ENCODE data around the gene NUP214.
"Not testable (repeated sequence)": the region's sequence is repeated elsewhere in the genome, so short reads cannot be mapped to it uniquely, and the experiment has no call there.

Gene NUP214

GRCh38 chr9:131264231-131264630 is 138.8 kb downstream of the NUP214 start:
- DNase-seq, result no peak

DNA sequence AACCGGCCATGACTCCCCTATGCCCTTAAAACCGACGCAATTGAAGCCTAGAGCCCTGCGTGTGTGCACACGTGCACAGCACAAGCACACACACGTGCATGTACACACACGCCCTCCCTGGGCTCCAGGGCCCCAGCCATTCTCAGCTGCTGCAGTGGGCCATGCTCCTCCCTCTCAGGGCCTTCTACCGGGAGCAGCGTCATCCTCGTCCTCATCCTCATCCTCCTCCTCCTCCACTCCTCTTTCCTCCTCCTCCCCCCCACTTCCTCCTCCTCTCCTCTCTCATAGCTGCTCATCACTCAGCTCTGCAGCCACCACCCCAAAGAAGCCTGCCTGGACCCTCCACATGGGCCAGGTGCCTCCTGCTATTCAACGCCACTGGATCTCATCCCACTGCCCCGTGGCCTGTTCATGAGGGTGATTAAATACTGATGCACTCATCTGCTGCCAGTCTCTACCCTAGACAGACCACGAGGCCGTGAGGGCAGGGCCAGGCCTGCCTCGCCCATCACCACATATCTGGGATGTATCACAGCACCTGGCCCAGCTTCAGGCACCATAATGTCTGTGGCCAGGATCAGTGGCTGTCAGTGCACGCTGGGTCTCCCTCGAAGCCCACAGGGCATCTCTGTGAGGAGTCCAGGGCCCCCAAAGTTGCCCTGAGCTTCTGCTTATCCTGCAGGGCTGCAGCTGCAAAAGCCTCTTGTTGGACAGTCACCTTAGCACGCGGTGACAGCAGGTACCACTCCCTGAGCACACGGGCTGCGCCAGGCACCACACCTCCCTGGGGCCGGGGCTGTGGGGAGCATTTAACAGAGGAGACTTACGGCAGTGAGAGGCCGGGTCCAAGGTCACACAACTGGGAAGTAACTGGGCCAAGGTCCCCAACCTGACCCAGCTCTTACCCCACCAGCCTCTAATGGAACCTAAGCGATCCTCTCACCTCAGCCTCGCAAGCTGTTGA is 141.2 kb downstream of the NUP214 start:
- no peak for DNase-seq

GRCh38 chr9:131270171-131271015 is 145.0 kb downstream of the NUP214 start:
- DNase-seq, result peak; percentile 82 to 97

DNA sequence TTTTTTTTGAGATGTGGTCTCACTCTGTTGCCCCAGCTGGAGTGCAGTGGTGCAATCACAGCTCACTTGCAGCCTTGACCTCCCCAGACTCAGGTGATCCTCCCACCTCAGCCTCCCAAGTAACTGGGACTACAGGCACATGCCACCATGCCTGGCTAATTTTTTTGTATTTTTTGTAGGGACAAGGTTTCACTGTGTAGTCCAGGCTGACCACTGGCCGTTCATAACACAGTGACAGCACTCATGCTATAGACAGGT is 145.6 kb downstream of the NUP214 start:
- DNase-seq, result not testable (repeated sequence)

- no peak for DNase-seq
Measured at GRCh38 chr9:131271506-131271931, 146.1 kb downstream of the NUP214 start.

GRCh38 chr9:131272212-131272611 is 146.8 kb downstream of the NUP214 start:
- no peak for DNase-seq

GRCh38 chr9:131273146-131273855 is 147.9 kb downstream of the NUP214 start:
- DNase-seq, result peak; percentile 55 to 61

DNA sequence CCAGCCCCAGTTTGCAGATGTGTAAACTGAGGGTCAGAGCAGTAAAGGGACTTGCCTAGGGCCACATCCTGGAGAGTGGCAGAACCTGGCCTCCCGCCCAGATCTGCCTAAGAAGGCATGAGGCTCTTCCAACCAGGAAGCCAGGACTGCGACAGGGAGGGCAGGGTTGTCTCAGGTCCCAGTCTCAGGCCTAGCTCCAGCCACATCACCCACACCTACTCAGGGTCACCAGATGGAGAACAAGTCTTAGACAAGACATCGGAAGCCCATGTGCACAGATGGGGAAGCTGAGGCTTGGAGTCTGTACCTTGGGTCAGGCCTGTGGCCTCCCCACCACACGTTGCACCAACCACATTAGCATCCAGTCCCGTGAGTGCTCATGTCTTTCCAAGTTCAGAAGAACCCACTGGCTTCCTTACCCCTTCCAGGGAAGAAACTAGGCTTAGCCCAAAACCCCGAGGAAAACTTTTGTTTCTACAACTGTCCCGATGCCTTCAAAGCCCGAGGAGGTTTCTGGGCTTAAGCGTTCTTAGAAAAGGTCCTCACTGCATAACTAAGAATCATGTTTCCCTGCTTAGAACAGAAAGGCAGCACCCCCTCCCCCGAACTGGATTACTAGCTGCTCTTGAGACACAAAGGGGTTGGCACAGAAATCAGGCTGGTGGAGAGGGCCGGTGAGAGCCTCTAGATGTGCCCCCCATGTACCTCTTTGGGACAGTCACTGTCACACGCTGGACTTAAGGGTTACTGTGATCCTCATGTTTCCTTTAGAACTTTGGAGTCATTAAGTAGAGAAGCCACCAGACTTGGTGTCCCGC is 148.7 kb downstream of the NUP214 start:
- peak in 1 of 2 donors; percentile 76 for DNase-seq

DNA sequence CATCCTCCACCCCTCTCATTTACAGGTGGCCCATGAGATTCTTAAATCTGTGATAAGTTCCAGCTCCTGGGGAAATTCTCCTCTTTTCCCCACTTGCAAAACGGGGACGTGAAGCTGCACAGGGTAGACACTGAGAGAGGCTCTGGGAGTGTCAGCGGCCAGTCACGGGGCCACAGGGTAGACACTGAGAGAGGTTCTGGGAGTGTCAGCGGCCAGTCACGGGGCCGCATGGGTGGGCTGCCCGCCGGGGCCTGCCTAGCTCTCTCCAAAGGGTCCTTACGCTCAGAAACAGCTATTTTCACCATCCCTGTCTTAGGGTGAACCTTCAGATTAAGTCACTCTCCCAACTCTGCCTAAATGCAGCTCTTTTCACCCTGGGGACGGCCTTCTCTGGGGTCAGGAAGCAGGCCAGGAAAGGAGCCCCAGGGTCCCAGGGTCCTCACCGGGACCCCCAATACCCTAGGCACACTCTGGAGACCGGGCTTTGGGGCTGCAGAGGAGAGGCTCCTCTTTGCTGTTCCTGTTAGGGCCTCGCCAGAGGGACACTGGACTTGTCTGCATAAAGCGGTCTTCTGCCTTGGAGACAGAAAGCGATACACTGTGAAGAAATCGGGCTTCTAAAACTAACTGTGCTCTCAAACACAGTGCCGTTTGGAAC is 149.4 kb downstream of the NUP214 start:
- peak; percentile 59 to 83 for DNase-seq

DNA sequence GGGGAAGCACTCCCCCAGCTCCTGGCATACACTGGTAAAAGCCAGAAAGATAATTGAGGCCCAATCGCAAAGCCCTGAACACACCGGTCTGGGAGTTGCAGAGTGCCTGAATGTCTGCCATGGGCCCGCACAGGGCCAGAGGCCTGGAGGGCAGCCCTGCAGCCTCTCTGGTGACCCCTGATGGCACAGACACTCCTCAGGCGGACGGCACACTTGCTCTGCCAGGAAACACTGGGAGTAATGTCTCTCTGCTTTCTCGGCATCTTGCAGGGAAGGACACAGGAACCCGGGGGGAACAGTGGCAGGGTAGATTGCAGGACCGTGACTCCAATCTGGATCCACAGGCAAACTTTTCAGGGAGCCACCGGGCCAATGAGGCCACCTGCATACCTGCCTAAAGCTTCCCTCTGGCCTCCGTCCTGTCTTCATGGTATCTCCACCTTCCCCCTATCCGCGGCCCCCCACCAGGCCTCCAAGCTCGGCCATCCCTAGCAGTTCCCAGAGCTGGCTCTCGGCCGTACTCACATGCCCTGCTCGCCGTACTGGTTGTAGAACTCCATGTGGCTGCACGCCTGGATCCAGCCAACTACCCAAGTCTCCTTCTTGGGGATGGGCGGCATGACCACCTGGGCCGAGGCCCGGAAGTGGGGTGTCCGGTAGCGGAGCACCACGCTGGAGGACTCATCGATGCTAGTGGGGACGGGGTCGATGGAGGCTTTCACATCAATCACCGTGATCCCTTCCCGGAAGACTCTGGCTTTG is 150.1 kb downstream of the NUP214 start:
- peak; percentile 43 to 52 for DNase-seq

DNA sequence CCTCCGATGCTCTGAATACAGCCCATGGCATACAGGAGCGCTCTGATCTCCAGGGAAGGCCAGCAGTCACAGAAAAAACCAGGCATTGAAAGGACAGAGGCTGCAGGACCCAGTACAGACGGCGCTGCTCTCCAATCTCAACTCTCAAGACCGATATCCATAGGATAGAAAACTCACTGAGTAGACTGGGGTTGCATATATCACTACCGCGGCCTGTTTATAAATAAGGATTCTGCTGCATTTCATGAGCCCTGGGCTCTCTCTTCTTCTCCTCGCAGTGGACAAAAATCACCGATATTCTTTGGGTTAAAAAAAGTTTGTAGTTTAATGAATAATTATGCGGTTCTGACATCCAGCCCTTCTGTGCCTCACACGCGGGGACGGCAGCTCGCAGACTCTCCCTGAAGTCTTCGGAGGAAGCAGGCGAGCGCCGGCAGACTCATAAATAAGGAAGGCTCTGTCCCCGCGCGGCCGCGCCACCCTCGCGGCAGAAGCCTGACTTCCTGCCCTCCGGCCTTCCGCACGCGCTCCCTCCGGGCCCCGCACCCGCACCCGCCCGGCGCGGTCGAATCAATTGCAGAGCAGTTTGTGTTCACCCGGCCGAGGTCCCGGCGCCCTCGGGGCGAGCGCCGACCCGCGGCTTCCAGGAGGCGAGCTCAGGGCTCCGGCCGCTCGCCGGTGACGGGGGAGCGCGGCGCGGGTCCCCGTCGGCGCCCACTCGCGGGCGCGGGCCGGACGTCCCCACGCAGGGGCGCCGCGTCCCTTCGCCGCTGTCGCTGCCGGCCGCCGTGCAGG is 150.9 kb downstream of the NUP214 start, which contains the start of gene FAM78A:
FAM78A (minus strand) TSS at position 417 of the 795 bp plus-strand sequence; CDS start at position 86, 331 bp downstream.
- peak; percentile 60 to 71 for DNase-seq

- DNase-seq, result no peak
Measured at GRCh38 chr9:131276891-131277286, 151.5 kb downstream of the NUP214 start.

- DNase-seq, result no peak
Measured at GRCh38 chr9:131277287-131277909, 152.0 kb downstream of the NUP214 start.

GRCh38 chr9:131277910-131278701 is 152.7 kb downstream of the NUP214 start:
- peak; percentile 40 to 59 for DNase-seq

- DNase-seq, result peak in 1 of 2 donors; percentile 22
Measured at GRCh38 chr9:131278702-131279111, 153.3 kb downstream of the NUP214 start.

- no peak for DNase-seq
Measured at GRCh38 chr9:131279196-131279862, 153.9 kb downstream of the NUP214 start.

GRCh38 chr9:131279863-131280570 is 154.6 kb downstream of the NUP214 start:
- peak in 1 of 2 donors; percentile 70 for DNase-seq

Measured in inflammatory macrophage treated with lipopolysaccharide for 1 hour (primary cell).